ENCODE data around the gene FIBP.

GRCh38 chr11:65885231-65885630 is 3.0 kb downstream of the FIBP start:
- TF ChIP-seq, protein P1, sequence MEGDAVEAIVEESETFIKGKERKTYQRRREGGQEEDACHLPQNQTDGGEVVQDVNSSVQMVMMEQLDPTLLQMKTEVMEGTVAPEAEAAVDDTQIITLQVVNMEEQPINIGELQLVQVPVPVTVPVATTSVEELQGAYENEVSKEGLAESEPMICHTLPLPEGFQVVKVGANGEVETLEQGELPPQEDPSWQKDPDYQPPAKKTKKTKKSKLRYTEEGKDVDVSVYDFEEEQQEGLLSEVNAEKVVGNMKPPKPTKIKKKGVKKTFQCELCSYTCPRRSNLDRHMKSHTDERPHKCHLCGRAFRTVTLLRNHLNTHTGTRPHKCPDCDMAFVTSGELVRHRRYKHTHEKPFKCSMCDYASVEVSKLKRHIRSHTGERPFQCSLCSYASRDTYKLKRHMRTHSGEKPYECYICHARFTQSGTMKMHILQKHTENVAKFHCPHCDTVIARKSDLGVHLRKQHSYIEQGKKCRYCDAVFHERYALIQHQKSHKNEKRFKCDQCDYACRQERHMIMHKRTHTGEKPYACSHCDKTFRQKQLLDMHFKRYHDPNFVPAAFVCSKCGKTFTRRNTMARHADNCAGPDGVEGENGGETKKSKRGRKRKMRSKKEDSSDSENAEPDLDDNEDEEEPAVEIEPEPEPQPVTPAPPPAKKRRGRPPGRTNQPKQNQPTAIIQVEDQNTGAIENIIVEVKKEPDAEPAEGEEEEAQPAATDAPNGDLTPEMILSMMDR (IDR thresholded peaks at IDR 0.05) = no peak
- TF ChIP-seq POLR2A (IDR thresholded peaks at IDR 0.05) = no peak
- no peak for TF ChIP-seq EP300 (IDR thresholded peaks at IDR 0.05)
